G401 (cell line): ENCODE data around the gene CPLANE2. TPM values are rescaled to one million over a fixed set of nuclear protein-coding genes. Genes with fewer than 3 reads are reported as not detected.

Experiments used
- DNase-seq: peaks from one replicate; pipeline ENCODE4 v3.0.0-alpha.2; 2015; ENCODE audit warnings: low spot score
- in situ Hi-C: cut with HindIII; loops from 2 replicates; pipeline ENCODE4 v1.10.0; 2016; ENCODE audit warnings: low sequenced_read_pairs, mixed read lengths
- total RNA-seq: library from RNA; depleted of rRNA; stranded (reverse); fragments of >200 nt; shearing (Covaris generic); gene quantifications from 2 replicates; pipeline ENCODE4 v1.2.3, GENCODE V29; 2014

Gene CPLANE2
- total RNA-seq, 1 experiment from 2014 or later: 3.5 TPM

DNA sequence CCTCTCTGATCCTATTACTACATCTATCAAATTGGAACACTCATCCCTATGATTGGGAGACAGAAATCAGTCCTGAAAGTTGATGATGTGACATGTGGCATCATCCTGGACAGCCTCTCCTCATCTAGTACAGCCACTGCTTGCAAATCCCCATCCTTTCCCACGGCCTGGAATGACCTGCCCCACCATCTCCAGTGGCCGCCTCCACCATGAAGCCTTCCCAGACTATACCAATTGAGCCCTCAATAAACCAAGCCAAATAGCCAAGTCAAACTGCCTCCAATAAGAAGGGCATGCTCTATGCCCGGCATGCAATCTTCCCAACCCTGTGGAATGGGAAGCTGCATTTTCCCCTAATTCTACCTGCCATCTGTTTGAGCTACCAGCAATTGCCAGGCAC lies 24.0 kb downstream of the CPLANE2 start:
- in situ Hi-C loops: no loop called here

GRCh38 chr1:16212251-16212961 lies 24.6 kb downstream of the CPLANE2 start, which contains the start of gene ARHGEF19:
TSS of gene ARHGEF19 (minus strand) at chr1:16212652. CDS start at chr1:16209054, 3,598 bp downstream.
- peak; percentile 58 for DNase-seq
- in situ Hi-C loops: no loop called here

More for the DNA sequence above, 24.0 kb downstream of the CPLANE2 start:
- DNase-seq: no peak

DNA sequence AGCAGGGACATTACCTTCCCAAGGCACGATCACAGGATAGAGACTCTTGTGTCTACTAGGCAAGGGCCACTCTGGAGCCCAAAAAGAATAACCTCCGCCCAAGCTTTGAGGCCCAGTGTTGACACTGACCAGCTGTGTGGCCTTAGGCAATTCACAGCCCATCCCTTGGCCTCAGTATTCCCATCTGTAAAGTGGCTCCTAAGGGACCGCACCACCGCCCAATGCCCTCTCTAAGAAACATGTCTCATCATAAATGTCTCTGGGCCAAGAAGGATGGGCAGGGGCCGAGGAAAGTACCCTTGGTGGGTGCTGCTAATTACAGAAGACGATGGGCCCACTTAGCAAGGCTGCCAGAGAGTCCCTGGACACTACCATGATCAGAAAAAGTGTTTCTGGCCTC lies 25.2 kb downstream of the CPLANE2 start:
- DNase-seq: no peak
- in situ Hi-C loops: no loop called here

DNA sequence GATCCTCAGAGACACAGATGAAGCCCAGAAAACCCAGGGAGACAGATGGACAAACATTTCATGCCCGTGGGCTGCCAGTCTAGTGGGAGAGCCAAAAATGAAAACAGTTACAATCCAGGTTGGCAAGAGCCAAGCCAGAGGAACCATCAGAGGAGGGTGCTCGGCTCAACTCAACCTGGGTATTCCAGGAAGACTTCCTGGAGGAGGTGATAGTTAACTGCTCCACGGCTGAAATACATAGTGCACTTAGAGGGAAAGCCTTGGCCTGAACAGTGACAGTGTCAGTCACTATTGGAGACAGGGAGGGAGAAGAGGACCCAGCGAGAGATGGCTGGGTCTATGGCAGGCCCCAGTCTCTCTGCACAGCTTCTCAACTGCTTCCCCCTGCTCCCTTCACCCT lies 26.4 kb downstream of the CPLANE2 start:
- peak; percentile 38 for DNase-seq
- in situ Hi-C loops: no loop called here

- DNase-seq: no peak
- in situ Hi-C loops: no loop called here
Observed at GRCh38 chr1:16209847-16210407, 27.1 kb downstream of the CPLANE2 start.

DNA sequence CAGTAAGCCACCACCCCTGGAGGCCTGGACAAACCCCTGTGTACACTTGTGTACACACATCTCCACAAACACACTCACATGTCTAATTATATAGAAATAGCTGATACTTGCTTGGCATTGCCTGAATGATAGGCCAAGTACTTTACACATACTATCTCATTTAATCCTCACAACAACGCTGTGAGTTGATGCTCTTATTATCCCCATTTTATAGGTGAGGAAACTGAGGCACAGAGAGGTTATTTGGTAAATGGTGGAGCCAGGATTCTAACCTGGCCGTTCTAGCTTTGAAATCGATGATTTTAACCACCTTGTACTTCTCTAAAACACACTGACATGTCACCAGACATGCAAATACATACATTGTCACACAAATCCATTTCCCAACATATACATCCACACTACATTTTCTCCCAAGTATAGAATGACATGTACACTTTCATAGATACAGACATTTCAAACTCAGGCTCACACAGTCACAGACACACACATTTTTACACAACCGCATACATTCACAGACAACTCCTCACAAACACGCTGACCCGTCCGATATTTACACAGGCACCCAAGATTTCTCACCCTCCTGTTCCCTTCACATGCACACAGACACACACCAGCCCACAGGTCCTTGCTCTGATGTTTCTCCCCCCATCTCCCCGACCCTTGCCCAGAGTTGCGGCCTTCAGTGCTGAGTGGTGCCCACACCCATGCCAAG lies 27.7 kb downstream of the CPLANE2 start:
- in situ Hi-C loops: no loop called here
- no peak for DNase-seq

DNA sequence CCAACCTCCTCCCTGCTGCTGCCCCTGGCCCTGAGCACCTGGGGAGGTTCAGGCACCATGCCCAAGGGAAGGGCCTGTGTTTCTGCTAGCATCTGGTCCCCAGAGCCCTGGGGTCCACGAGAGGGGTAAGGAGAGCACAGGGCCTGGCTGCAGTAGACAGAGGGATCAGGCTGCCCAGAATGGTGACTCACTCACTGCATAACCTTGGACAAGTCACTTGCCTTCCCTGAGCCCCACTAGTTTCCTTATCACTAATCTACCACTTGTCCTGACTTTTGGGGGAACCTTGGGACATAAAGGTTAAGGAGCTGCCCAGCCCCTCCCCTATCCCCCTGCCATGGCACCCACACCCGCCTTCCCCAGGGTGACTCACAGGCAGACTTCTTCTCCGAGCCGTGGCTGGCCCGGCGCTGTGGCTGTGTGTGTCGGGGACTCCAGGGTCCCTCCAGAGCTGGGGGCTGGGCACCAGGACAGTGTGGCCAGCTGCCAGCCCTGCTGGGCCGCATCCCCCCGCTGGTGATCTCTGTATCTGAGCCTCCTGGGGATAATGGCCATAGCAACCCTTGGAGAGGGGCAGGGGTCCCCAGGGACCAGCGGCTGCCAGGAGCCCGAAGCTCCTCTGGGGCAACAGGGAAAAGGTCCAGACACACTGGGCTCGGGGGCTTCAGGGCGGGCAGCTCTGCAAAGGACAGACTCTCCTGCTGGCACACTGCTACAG lies 28.6 kb downstream of the CPLANE2 start:
- in situ Hi-C loops: no loop called here
- DNase-seq: no peak

DNA sequence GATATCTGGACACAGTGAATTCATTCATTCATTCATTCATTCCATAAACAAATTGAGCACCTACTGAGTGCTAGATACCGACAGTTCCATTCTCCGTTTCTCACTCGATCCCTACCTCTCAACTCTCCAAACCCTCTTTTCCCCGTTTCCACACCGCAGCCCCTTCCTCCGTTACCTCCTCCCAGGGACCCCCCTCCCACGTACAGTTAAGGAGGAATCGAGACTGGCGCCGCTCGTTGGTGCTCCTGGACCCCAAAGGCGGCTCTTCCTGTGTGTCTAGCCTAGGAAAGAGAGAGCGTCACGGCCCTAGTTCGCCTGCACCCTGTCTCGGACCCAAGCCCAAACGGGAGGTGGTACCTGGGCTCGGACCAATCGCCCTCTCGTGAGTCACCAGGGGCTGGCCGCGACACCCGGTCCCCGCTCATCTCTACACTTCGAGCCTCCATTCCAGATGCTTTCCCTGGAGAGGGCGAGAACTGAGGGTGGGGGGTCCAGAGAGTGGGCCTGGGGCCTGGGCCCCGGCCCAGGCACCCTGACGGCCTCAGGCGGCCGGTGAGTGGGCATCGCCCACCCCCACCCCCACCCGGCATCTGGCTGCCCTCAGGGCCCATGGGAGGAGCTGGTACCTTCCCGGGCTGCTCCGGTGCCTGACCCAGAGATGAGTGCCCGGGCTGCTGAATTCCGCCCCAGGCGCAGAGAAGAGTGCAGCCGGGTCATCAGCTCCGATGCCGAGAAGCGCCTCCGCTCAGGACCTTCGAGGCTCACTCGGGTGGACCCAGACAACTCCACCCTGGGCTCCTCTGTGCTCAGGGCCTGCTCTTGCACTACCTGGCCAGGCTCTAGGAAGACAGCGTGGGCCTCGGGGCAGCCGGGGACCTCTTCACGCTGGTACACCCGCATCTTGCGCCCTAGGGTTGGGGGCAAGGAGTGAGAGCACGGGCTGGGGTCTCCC lies 29.4 kb downstream of the CPLANE2 start:
- no peak for DNase-seq
- in situ Hi-C loops: no loop called here

- DNase-seq: peak; percentile 89
- in situ Hi-C loops: no loop called here
Observed at GRCh38 chr1:16206547-16207317, 30.3 kb downstream of the CPLANE2 start.

- DNase-seq: no peak
- in situ Hi-C loops: no loop called here
Observed at GRCh38 chr1:16205891-16206546, 31.0 kb downstream of the CPLANE2 start.

DNA sequence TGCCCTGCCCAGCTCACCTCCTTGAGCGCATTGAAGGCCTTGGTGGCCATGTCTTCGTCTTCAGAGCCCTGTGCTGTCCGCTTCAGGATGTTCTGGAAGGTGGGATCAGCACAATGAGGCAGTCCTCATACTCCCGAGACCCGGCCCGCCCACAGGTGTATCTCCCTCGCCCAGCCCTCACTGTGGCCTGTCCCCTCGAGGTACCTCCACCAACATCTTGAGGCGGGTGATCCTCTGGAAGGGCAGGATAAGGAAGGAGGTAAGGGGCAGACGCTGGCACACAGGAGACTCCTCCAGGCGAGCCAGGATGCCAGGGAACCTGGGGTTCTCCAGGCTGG lies 31.7 kb downstream of the CPLANE2 start:
- no peak for DNase-seq
- in situ Hi-C loops: no loop called here

DNA sequence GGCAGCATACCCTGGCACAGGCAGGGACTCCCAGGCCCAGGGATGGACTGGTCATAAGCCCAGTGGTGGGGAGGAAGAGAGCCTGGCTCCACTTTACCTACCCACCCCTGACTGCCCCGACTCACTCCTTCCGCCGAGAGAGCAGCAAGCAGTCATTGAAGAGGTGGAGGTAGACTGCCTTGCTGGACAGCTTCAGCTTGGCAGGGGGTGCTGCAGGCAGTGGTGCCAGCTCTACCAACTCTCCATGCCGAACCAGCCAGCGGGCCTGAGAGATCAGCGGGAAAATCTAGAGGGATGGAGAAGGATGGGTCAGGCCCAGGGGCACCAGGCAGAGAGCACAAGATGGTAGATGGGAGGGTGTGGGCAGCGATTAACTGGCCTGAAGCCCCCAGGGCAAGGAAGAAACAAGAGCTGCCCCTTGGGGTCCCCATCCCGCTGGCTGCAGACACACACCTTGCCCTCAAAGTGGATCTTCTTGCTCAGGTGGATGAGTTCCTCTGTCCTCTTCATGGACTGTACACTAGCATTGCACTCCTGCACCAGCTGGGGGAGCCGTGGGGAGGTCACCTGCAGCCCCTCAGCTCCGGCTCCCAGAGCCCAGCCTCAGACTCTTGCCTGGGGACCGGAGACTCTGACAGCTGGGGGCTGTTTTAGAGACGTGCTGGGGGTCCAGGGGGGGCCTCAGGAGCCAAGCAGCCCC lies 32.2 kb downstream of the CPLANE2 start:
- peak; percentile 43 for DNase-seq
- in situ Hi-C loops: no loop called here

DNA sequence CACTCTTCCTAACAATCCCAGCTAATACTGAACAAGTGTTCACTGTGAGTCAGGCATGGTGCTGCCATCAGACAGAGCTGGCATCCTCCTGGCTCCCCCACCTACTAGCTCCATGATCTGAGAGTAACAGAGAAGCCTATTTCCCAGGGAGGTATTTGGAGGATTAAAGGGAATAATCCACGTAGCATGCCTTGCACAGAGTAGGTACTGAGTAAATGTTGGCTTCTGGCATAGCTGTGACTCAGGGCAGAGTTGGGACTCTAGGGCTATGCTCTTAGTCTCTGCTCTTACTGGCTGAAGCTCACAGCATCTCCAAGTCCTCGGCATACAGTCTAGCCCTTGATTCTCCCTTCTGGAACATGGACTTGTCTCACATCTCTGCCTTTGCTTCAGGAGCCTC lies 32.8 kb downstream of the CPLANE2 start:
- in situ Hi-C loops: no loop called here

GRCh38 chr1:16203550-16203949 lies 33.4 kb downstream of the CPLANE2 start:
- in situ Hi-C loops: no loop called here
- no peak for DNase-seq

More for the DNA sequence above, 32.8 kb downstream of the CPLANE2 start:
- DNase-seq: no peak

- DNase-seq: no peak
- in situ Hi-C loops: no loop called here
Observed at GRCh38 chr1:16202281-16203210, 34.4 kb downstream of the CPLANE2 start.

DNA sequence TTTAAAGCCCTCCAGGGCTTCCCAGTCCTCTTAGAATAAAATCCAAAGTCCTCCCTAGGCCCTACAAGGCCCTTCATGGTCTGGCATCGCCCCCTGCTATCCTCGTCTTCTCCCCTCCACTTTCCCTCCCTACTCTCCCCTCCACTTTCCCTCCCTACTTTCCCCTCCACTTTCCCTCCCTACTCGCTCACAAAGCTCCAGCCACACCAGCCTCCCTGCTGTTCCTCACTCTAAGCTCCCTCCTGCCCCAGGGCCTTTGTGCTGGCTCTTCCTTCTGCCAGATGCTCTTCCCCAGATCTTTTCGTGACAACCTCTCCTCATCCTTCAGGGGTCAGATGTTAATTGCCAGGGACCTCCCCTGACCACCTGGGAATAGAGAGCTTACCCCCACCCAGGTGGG lies 37.3 kb downstream of the CPLANE2 start:
- DNase-seq: no peak
- in situ Hi-C loops: no loop called here
